Activated CD4-positive, alpha-beta T cell treated with anti-CD3 and anti-CD28 coated beads, Interleukin-2, amount 10 ng/mL, durations not matched to agents 24 days and 14 days (primary cell): ENCODE data around the gene MYO1C. TPM values are rescaled to one million over a fixed set of nuclear protein-coding genes. Genes with fewer than 3 reads are reported as not detected.

ENCODE experiments used
- DNase-seq: peaks from one replicate; pipeline ENCODE4 v3.0.0; 2022
- H3K27ac Mint-ChIP-seq: one replicate; pipeline ENCODE4 v1.8.0; 2022; ENCODE audit warnings: mild to moderate bottlenecking, mixed read lengths
- H3K27me3 Mint-ChIP-seq: one replicate; pipeline ENCODE4 v1.8.0; 2022; ENCODE audit warnings: mixed read lengths
- H3K36me3 Mint-ChIP-seq: one replicate; pipeline ENCODE4 v1.8.0; 2022; ENCODE audit warnings: low read depth, mild to moderate bottlenecking, mixed read lengths
- H3K4me1 Mint-ChIP-seq: one replicate; pipeline ENCODE4 v1.8.0; 2021; ENCODE audit warnings: mixed read lengths
- H3K4me3 Mint-ChIP-seq: one replicate; pipeline ENCODE4 v1.8.0; 2022; ENCODE audit warnings: mild to moderate bottlenecking, moderate library complexity, mixed read lengths
- H3K9me3 Mint-ChIP-seq: one replicate; pipeline ENCODE4 v1.8.0; 2021; ENCODE audit warnings: mixed read lengths
- intact Hi-C: fragments of 100-400 bp; cut with micrococcal nuclease; formaldehyde crosslinking; loops from one replicate; pipeline ENCODE4 v1.15.1; 2023
- total RNA-seq: library from RNA; stranded (reverse); gene quantifications from 2 replicates; pipeline ENCODE4 v1.2.3, GENCODE V29; 2022

Gene MYO1C
- total RNA-seq, 1 donor from 2014 or later, result 37.4 TPM

DNA sequence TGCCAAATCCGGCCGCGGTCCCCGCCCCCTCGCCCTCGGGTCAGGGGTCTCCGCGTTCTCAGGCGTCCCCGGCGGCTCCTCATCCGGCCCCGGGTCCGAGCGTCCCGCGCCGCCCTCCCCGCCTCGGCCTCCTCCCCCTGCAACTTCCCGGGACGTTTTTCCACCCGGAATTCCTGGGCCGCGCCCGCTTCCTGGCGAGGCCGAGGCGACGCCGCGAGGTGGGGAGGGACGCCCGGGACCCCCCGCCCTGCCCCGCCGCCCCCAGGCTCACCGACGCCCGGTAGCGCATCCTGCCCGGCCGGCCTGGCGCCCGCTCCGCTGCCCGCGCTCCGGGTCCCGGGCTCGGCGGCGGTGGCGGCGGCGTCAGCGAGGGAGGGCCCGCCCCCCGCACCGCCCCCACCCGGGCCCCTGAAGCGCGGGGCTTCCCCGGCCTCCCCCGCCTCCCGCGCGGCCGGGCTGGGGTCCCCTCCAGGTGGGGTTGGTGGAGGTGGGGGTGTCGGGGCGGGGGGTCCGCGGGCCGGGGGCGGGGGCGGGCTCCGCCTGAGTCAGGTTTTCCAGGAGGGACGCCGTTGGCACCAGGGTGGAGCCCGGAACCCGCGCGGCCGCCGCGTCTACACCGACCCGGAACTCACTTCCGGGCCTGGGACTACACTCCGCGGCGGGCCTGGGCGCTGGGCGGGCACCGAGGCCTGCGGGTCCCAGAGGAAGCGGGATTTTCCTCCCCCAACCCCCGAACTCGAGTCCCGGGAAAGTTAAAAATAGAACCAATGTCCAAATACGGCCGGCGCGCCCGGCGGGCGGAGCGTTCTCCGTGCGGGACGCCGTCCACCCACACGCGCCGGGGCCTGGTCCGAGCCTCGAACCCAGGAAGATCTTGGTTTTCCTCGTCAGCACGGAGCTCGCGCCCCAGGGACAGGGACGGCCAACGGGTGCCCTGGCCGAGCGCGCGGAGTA, 6.8 kb downstream of the MYO1C start:
- no peaks in the 10 kb centered on the region for H3K27me3 Mint-ChIP-seq
- peak; percentile 90 for DNase-seq
- H3K4me1 Mint-ChIP-seq, result peaks cover 24% of the 10 kb centered on the region
- peaks cover 26% of the 10 kb centered on the region for H3K36me3 Mint-ChIP-seq
- H3K27ac Mint-ChIP-seq, result no peak overlapping the region
- H3K4me3 Mint-ChIP-seq, result peak overlapping the region; percentile 81
- intact Hi-C loops, result loop anchor here (2.0 kb wide), 1 partner anchor 23 kb away; no protein-coding TSS in a partner anchor
- no peaks in the 10 kb centered on the region for H3K9me3 Mint-ChIP-seq

DNA sequence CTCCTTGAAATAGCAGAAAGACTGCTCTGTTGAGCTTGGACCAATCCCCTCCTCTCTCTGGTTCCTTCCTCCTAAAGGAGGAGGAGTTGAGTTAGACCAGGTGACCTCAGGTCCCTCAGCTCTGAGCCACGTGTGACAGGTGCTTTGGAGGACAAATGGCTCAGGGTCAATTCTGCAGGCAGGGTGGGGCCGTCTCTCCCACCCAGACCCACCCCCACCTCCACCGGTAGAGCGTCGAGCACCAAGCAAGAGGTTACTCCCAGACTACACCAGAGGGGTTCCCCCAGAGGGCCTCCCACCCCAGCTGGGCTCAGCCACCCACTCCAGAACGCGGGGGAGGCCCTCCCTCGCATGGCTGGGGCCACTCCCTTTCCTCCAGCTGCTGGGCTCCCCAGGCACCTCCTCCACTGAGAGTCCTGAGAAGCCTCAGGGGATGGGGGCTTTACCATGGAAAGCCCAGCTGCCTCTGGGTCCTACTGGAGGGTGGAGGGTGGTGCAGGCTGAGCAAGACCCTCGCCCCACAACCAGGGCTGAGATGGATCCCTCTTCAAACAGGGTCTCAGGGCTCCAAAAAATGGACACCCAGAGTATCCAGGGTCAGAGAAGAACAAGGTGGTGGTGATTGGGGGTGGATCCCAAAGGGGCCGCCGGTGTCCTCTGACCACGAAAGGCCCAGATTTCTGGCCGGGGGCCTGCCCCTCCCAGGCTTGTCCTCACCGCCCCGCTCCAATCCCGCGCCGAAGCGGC, 7.6 kb downstream of the MYO1C start:
- no peaks in the 10 kb centered on the region for H3K27me3 Mint-ChIP-seq

DNA sequence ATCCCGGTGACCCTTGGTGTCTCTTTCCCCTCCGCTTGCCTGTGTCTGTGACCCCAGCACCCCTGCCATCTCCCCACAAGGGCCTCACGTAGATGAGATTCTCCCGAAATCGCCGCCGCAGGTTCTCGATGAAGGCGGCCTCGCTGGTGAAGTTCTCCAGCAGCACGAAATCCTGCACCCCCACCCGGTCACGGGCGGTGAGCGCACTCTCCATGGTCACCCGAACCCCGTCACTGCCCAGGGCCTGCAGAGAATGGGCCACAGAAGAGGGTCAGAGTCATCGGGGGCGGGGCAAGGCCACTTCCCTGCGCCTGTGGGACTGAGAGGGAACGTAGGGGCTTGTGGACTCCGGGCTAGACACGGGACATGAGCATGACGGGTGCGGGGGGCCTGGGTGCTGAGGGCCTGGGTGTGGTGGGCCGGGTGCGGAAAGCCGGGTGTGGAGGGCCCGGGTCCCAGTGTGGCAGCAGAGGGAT, 8.4 kb downstream of the MYO1C start:
- no peak for DNase-seq
- peak overlapping the region; percentile 76 for H3K27ac Mint-ChIP-seq
- peaks cover 27% of the 10 kb centered on the region for H3K36me3 Mint-ChIP-seq
- peaks cover 20% of the 10 kb centered on the region for H3K4me1 Mint-ChIP-seq
- no peak overlapping the region for H3K4me3 Mint-ChIP-seq
- no peaks in the 10 kb centered on the region for H3K9me3 Mint-ChIP-seq
- H3K27me3 Mint-ChIP-seq, result no peaks in the 10 kb centered on the region
- intact Hi-C loops, result loop anchor here (2.0 kb wide), 1 partner anchor 21 kb away; no protein-coding TSS in a partner anchor

More for the DNA sequence above, 7.6 kb downstream of the MYO1C start:
- peaks cover 24% of the 10 kb centered on the region for H3K36me3 Mint-ChIP-seq
- intact Hi-C loops, result loop anchor here (2.0 kb wide), 1 partner anchor 22 kb away; no protein-coding TSS in a partner anchor
- peaks cover 20% of the 10 kb centered on the region for H3K4me1 Mint-ChIP-seq
- H3K27ac Mint-ChIP-seq, result peak overlapping the region; percentile 82
- peak overlapping the region; percentile 82 for H3K4me3 Mint-ChIP-seq
- no peaks in the 10 kb centered on the region for H3K9me3 Mint-ChIP-seq
- DNase-seq, result peak; percentile 84

DNA sequence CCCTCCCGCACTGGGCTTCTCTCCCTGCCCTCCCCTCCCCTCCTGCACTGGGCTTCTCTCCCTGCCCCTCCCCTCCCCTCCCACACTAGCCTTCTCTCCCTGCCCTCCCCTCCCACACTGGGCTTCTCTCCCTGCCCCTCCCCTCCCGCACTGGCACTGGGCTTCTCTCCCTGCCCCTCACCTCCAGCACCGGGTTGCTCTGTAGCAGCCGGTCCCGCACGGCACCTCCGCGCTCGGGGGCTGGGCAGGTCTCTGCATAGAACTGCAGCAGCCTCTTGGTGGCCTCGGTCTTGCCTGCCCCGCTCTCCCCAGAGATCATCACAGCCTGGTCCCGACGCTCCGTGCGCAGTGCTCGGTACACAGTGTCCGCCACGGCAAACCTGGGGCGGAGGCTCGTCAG, 9.8 kb downstream of the MYO1C start:
- H3K9me3 Mint-ChIP-seq, result no peaks in the 10 kb centered on the region
- H3K4me3 Mint-ChIP-seq, result no peak overlapping the region
- intact Hi-C loops, result no loop called here
- H3K27ac Mint-ChIP-seq, result no peak overlapping the region
- no peaks in the 10 kb centered on the region for H3K27me3 Mint-ChIP-seq
- H3K36me3 Mint-ChIP-seq, result peaks cover 35% of the 10 kb centered on the region
- H3K4me1 Mint-ChIP-seq, result peaks cover 12% of the 10 kb centered on the region
- no peak for DNase-seq

DNA sequence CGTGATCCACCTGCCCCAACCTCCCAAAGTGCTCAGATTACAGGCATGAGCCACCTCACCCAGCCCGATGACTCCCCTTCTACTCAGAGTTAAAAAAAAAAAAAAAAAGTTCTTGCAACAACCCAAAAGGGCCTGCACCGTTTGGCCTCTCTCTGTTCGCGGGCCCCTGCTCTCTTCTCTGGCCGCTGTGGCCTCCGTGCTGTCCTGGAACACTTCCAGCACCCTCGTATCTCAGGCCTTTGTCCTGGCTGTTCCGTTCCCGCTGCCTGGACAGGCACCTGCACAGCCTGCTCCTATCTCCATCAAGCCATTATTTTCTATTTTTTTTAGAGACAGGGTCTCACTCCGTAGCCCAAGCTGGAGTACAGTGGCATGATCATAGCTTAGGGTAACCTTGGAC, 10.8 kb downstream of the MYO1C start:
- H3K36me3 Mint-ChIP-seq, result peaks cover 33% of the 10 kb centered on the region
- H3K4me1 Mint-ChIP-seq, result peaks cover 7% of the 10 kb centered on the region
- no peaks in the 10 kb centered on the region for H3K27me3 Mint-ChIP-seq
- H3K9me3 Mint-ChIP-seq, result no peaks in the 10 kb centered on the region
- intact Hi-C loops, result no loop called here
- no peak for DNase-seq
- H3K27ac Mint-ChIP-seq, result no peak overlapping the region
- no peak overlapping the region for H3K4me3 Mint-ChIP-seq

DNA sequence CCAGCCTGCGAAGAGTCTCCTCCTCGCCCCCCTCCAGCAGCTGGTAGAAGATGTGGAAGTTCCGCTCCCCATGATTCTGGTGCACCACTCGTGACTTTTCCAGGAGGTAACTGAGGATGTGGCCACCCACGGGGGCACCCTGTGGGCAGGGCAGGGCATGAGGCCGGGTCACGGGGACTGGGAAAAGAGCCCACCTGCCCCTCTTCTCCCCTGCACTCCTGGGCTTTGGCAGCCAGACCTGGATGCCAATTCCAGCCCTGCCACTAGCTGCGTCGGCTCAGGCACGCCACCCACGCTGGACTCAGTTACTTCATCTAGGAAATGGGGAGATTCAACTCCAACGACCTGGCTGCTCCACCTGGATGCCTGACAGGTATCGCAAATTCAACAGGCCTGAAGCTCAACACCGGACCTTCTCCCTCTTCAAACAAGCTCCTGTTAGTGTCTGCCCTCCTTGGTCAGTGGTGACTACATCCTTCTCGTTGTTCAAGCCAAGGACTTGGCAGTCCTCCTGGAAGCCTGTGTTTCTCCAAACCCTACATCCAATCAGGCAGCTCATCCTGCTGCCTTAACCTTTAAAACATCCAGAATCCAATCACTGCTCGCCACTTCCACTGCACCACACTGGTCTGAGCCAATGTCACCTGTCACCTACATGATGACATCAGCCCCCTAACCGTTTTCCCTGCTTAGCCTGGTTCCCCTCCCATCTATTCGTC, 11.6 kb downstream of the MYO1C start:
- Mint-ChIP-seq H3K36me3 (peaks cover 34% of the 10 kb centered on the region), H3K9me3 (no peaks in the 10 kb centered on the region), H3K27ac (no peak overlapping the region), H3K4me3 (no peak overlapping the region), H3K27me3 (no peaks in the 10 kb centered on the region), H3K4me1 (peaks cover 6% of the 10 kb centered on the region)
- intact Hi-C loops, result no loop called here
- DNase-seq, result no peak

DNA sequence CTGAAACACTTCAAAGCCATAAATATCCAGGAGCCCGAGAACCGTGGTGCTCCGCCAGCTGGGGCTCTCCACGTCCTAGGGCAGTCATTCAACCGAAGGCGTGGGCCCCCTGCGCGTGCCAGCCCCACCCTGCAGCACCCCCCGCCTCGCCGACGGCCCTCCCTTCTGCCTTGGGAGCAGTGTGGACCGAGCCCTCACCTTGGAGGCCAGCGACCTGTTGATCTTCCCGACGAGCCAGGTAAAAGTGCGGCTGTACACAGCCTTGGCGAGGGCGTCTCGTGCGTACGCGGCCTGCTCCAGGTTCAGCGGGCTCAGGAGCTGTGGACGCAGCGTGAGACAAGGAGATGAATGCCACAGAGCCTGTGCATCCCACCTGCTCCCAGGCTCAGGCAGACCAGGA, 14.1 kb downstream of the MYO1C start:
- intact Hi-C loops, result no loop called here
- DNase-seq, result no peak
- no peaks in the 10 kb centered on the region for H3K9me3 Mint-ChIP-seq
- no peak overlapping the region for H3K4me3 Mint-ChIP-seq
- H3K4me1 Mint-ChIP-seq, result peaks cover 8% of the 10 kb centered on the region
- no peak overlapping the region for H3K27ac Mint-ChIP-seq
- peaks cover 37% of the 10 kb centered on the region for H3K36me3 Mint-ChIP-seq
- no peaks in the 10 kb centered on the region for H3K27me3 Mint-ChIP-seq

DNA sequence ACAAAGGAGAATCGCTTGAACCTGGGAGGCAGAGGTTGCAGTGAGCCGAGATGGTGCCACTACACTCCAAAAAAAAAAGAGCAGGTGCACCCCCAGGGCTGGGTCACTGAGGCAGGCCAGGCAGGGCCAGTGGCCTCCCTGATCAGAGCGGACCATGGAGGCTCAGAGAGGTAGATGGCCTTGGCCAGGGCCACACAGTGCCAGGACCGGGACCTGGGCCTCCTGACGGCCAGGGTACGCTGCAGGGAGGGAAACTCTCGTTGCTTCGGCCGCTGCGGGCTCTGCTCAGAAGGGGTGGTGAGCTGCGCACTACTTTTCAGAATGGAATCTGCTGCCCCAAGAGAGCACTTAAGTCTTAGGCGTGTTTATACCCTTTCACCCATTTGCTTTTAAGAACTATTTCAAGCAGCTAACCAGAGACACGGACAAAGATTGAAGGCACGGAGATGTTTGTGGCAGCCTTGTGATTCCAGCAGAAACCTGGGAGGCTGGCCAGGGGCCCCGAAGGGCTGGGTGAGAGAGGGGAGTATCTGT, 17.1 kb downstream of the MYO1C start:
- Mint-ChIP-seq H3K36me3 (peaks cover 27% of the 10 kb centered on the region), H3K4me1 (peaks cover 14% of the 10 kb centered on the region), H3K9me3 (no peaks in the 10 kb centered on the region), H3K27me3 (no peaks in the 10 kb centered on the region), H3K4me3 (no peak overlapping the region), H3K27ac (no peak overlapping the region)
- DNase-seq, result no peak
- intact Hi-C loops, result no loop called here

DNA sequence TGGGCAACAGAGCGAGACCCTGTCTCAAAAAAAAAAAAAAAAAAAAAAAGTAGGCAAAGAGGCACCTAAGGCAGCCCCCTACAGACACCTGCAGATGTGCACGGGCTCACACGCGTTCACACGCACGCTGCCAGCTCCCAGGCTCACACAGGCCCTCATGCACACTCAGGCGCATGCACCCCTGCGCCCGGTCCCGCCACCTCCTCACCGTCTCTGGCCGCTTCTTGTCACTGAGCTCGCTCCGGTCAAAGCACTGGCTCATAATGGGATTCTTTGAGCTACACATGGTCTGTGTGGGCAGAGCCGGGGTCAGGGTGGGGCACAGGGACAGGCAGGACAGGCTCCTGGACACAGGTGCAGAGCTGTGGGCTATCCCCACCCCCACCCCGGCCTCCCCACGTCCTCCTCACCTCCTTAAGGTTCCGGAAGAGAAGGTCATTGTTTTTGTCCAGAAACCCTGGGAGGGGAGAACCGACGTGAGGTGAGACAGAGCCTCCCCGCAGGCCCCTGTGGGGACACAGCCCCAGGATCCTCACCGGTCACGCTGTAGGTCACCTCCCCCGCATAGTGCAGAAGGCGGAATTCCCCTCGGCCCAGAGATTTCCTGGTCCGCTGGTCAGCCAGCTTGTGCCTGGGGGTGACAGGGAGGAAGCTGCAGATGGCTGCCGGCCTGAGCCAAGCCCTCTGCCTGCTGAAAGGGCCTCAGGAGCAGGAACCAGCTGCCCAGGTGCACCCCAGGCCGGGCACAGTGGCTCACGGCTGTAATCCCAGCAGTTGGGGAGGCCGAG, 17.9 kb downstream of the MYO1C start:
- no peaks in the 10 kb centered on the region for H3K9me3 Mint-ChIP-seq
- no peak overlapping the region for H3K4me3 Mint-ChIP-seq
- H3K27ac Mint-ChIP-seq, result no peak overlapping the region
- peaks cover 14% of the 10 kb centered on the region for H3K4me1 Mint-ChIP-seq
- no peaks in the 10 kb centered on the region for H3K27me3 Mint-ChIP-seq
- intact Hi-C loops, result no loop called here
- DNase-seq, result no peak
- peaks cover 31% of the 10 kb centered on the region for H3K36me3 Mint-ChIP-seq

DNA sequence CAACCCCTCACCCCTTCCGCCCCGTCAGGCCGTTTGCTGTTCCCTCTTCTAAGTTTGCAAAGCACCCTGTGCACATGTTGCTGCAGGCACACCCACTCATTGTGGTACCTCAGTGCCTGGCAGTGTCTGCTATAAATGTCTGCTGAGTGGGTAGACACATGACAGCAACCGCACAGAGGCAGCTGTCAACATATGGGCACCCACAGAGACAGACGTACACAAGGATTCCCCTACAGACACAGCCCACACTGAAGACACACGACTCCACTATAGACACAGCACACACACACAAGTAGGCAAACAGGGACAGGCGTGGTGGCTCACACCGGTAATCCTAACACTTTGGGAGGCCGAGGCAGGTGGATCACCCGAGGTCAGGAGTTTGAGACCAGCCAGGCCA, 18.6 kb downstream of the MYO1C start:
- Mint-ChIP-seq H3K27ac (no peak overlapping the region), H3K4me1 (peaks cover 14% of the 10 kb centered on the region), H3K4me3 (peak overlapping the region; percentile 7), H3K36me3 (peaks cover 37% of the 10 kb centered on the region), H3K9me3 (no peaks in the 10 kb centered on the region), H3K27me3 (no peaks in the 10 kb centered on the region)
- no peak for DNase-seq
- intact Hi-C loops, result no loop called here

DNA sequence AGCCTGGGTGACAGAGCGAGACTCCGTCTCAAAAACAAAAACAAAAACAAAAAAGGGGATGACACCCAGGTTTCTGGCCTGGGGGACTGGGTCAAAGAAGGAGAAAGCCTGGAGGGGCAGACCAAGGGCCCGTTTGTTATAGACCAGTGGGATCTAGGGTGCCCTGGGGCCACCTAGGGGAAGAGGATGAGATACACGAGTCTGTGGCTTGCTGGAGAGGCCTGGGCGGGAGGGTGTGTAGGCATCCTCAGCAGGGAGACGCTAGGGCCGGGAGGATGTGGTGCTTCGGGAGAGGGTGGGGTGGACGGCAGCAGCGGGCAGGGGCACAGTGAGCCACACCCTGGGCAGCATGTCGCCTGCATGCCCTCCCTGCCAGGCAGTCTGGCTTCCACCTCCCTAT, 19.3 kb downstream of the MYO1C start:
- intact Hi-C loops, result no loop called here
- peak; percentile 73 for DNase-seq
- Mint-ChIP-seq H3K27ac (no peak overlapping the region), H3K27me3 (no peaks in the 10 kb centered on the region), H3K36me3 (peaks cover 40% of the 10 kb centered on the region), H3K9me3 (no peaks in the 10 kb centered on the region), H3K4me3 (no peak overlapping the region), H3K4me1 (peaks cover 14% of the 10 kb centered on the region)

DNA sequence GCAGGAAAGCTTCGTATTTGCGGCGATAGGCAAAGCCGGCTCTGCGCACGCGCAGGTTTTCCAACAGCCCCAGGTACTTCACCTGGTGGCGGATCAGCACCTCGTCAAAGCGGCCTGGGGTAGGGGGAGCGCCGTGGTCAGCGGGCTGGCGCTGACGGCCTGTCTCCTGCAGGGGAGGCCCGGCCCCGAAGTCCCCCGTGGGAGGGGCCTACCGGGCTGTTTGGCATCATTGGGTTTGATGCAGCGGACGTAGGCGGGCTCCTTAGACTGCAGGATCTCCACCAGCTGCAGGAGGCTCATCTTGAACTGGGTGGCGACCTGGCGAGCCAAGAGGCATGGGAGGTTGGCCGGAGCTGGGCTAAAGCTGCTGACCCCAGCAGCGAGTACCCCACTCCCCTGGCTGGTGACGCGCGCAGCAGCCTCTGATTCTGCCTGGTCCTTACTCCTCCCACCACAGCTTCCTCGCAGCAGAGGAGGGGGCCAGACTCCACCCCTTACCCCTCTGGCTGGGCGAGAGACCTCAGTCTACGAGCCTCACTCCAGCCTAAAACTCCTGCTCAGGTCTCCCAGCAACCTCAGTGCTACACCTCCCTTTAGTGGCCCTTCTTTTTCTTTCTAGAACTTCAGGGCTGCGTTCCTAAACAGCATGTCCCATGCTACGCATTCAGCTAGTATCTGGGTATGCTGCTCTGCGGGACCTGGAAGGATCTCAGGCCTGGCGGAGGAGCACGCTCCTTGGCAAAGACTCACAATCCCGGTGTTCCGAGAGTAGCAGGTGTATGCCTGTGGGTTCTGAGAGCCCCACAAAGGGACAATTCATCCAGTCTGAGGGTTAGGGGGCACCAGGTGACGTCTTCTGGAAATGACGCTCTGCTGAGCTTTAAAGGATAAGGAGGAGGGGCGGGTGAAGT, 20.3 kb downstream of the MYO1C start:
- Mint-ChIP-seq H3K27me3 (no peaks in the 10 kb centered on the region), H3K4me1 (peaks cover 14% of the 10 kb centered on the region), H3K36me3 (peaks cover 40% of the 10 kb centered on the region), H3K4me3 (no peak overlapping the region), H3K27ac (no peak overlapping the region), H3K9me3 (no peaks in the 10 kb centered on the region)
- intact Hi-C loops, result no loop called here
- DNase-seq, result no peak
